Omental fat pad (tissue), 4 donors: ENCODE data around the gene EFHC2. TPM values are rescaled to one million over a fixed set of nuclear protein-coding genes. Genes with fewer than 3 reads are reported as not detected.

Experiments
- ATAC-seq: fragments of 150-250 bp; one replicate; pipeline ENCODE4 v1.9.1; 2016; ENCODE audit warnings: mild to moderate bottlenecking, moderate library complexity; ENCODE audit not compliant: low FRiP score
- DNase-seq: peaks from one replicate; pipeline ENCODE4 v3.0.0-alpha.2; 2019; ENCODE audit warnings: low spot score
- CTCF ChIP-seq, 3 donors: fragments of 450-650 bp; IDR thresholded peaks; one replicate each; pipeline ENCODE4 v1.5.1; 2016 to 2017; ENCODE audit warnings: antibody characterized with exemption in 3 of 3, mild to moderate bottlenecking in 3 of 3, moderate library complexity in 2 of 3
- total RNA-seq, 4 donors: library from RNA; depleted of rRNA; stranded (reverse); fragments of >200 nt; gene quantifications; one replicate each; pipeline ENCODE4 v1.1.0, GENCODE V29; 2016

Gene EFHC2
- total RNA-seq, 4 donors from 2014 or later: 0.60 to 1.6 TPM; not detected in 2

GRCh38 chrX:44240036-44240435 is 103.4 kb downstream of the EFHC2 start:
- DNase-seq (no peak), ATAC-seq (no peak)

GRCh38 chrX:44239036-44239435 is 104.4 kb downstream of the EFHC2 start:
- DNase-seq (no peak), ATAC-seq (no peak)
- TF ChIP-seq CTCF (IDR thresholded peaks at IDR 0.05): no peak

More at GRCh38 chrX:44240036-44240435, 103.4 kb downstream of the EFHC2 start:
- TF ChIP-seq CTCF (IDR thresholded peaks at IDR 0.05): no peak

GRCh38 chrX:44235534-44235933 is 107.9 kb downstream of the EFHC2 start:
- ATAC-seq: no peak
- TF ChIP-seq CTCF (IDR thresholded peaks at IDR 0.05): no peak
- DNase-seq: no peak

GRCh38 chrX:44234541-44234940 is 108.9 kb downstream of the EFHC2 start:
- ATAC-seq (no peak), DNase-seq (no peak)
- no peak for TF ChIP-seq CTCF (IDR thresholded peaks at IDR 0.05)

GRCh38 chrX:44234116-44234515 is 109.4 kb downstream of the EFHC2 start:
- ATAC-seq (no peak), DNase-seq (no peak)
- TF ChIP-seq CTCF (IDR thresholded peaks at IDR 0.05): no peak

GRCh38 chrX:44232081-44232480 is 111.4 kb downstream of the EFHC2 start:
- TF ChIP-seq CTCF (IDR thresholded peaks at IDR 0.05): no peak
- ATAC-seq (no peak), DNase-seq (no peak)

- DNase-seq: no peak
- no peak for ATAC-seq
- no peak for TF ChIP-seq CTCF (IDR thresholded peaks at IDR 0.05)
These were observed 114.9 kb downstream of the EFHC2 start for GRCh38 chrX:44228621-44229020.
